OCI-M2 (cell line): ENCODE data around the gene CEP41.

Experiments used
- DNase-seq: peaks from one replicate; lab custom pipeline; 2025; ENCODE audit not compliant: unreplicated experiment; lab: John Stamatoyannopoulos, UW

Gene CEP41

GRCh38 chr7:130356121-130356875 is 84.5 kb downstream of the CEP41 start:
- no peak for DNase-seq

GRCh38 chr7:130353196-130353595 is 87.6 kb downstream of the CEP41 start:
- no peak for DNase-seq

- no peak for DNase-seq
Observed at GRCh38 chr7:130352194-130353074, 88.4 kb downstream of the CEP41 start.

- no peak for DNase-seq
Observed at GRCh38 chr7:130351791-130352090, 89.1 kb downstream of the CEP41 start.

GRCh38 chr7:130350945-130351790 is 89.6 kb downstream of the CEP41 start:
- no peak for DNase-seq

- no peak for DNase-seq
Observed at GRCh38 chr7:130349911-130350782, 90.7 kb downstream of the CEP41 start.

- DNase-seq: no peak
Observed at GRCh38 chr7:130346941-130347340, 93.9 kb downstream of the CEP41 start.

GRCh38 chr7:130346177-130346905 is 94.5 kb downstream of the CEP41 start:
- no peak for DNase-seq

- no peak for DNase-seq
Observed at GRCh38 chr7:130345725-130346124, 95.1 kb downstream of the CEP41 start.

GRCh38 chr7:130345136-130345535 is 95.7 kb downstream of the CEP41 start:
- no peak for DNase-seq

- no peak for DNase-seq
Observed at GRCh38 chr7:130344271-130344866, 96.4 kb downstream of the CEP41 start, which contains the start of gene CPA5. TSS of gene CPA5 (plus strand) at chr7:130344816. CDS start at chr7:130346486, 1,670 bp downstream.
